Measurements from ENCODE around the gene CSTF3. TPM values are rescaled to one million over a fixed set of nuclear protein-coding genes. Genes with fewer than 3 reads are reported as not detected.

Gene CSTF3
- total RNA-seq, 1 donor from 2014 or later = 34.2 TPM

GRCh38 chr11:33043221-33043830 is 118.0 kb downstream of the CSTF3 start:
- no peak for DNase-seq (ENCODE audit: low read depth, low spot score)

- DNase-seq (ENCODE audit: low read depth, low spot score) = no peak
Measured at GRCh38 chr11:33040862-33041453, 120.3 kb downstream of the CSTF3 start.

GRCh38 chr11:33040033-33040861 is 121.0 kb downstream of the CSTF3 start:
- no peak for DNase-seq (ENCODE audit: low read depth, low spot score)

GRCh38 chr11:33039274-33040032 is 121.8 kb downstream of the CSTF3 start, which contains the start of gene TCP11L1:
Gene TCP11L1 (plus strand): TSS chr11:33039572. CDS start chr11:33043774, 4,202 bp downstream.
- DNase-seq (ENCODE audit: low read depth, low spot score) = peak; percentile 77

GRCh38 chr11:33035011-33035410 is 126.3 kb downstream of the CSTF3 start:
- DNase-seq (ENCODE audit: low read depth, low spot score) = no peak

Other genes starting within 250 kb of the CSTF3 start
- 0.13 and 0.35 TPM in 2 replicates for gene DEPDC7, start 145.6 kb downstream of the CSTF3 start, total RNA-seq
- gene TCP11L1, start 121.9 kb downstream of the CSTF3 start, total RNA-seq = 13.4 and 14.8 TPM in 2 replicates
- gene HIPK3, start 95.9 kb upstream of the CSTF3 start, total RNA-seq = 66.9 and 74.5 TPM in 2 replicates
- gene KIAA1549L, start 214.6 kb upstream of the CSTF3 start, total RNA-seq = 14.4 and 26.4 TPM in 2 replicates

Data from pulmonary artery endothelial cell (primary cell).